HG03066 (cell line): Measurements from ENCODE around the gene ZFP57.

ENCODE experiments used
- ATAC-seq: cut with Tn5 transposase; IDR thresholded peaks from one replicate; pipeline ENCODE4 v1.9.1; 2021; ENCODE audit warnings: low read depth; ENCODE audit not compliant: unreplicated experiment

ZFP57 gene

DNA sequence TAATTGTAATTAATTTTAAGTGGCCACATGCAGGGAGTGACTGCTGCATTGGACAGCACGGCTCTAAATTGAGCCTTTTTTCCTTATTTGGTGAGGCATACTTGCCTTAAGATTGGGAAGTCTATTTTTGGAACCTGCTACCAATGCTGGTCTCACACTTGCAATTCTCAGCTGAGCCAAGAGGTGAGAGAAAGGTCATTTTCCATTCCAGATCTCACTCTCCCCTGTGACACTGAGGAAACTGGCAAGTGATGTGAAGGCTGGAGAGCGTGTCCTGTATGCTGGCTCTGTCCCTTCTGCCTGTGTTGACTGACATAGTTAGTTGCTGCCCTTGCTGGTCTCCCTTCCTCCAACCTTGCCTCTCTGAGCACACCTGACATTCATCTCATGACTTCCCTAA is 24.8 kb downstream of the ZFP57 start:
- ATAC-seq: no peak

GRCh38 chr6:29655658-29656057 is 25.3 kb downstream of the ZFP57 start:
- no peak for ATAC-seq

DNA sequence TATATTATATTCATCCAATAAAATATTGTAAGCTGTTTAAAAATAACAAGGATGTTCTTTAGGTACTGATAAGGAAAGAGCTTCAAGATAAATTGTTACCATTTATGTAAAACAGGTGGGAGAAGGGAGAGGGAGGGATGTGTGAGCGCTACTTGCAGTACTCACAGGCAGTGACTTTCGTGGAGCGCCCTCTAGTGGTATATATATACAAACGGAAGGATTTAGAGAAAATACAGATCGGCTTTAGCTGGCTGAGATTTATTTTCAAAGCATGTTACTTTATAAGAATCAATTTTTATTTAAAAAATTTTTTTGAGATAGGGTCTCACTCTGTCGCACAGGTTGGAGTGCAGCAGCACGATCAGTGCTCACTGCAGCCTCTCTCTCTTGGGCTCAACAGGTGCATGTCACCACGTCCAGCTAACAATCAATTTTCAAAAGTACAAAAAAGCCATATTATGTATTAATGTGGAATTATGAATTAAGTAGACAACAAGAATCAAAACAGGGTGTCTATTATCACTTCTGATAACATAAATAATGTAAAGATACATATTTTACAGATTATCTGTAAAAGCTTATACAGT is 27.4 kb downstream of the ZFP57 start:
- no peak for ATAC-seq

DNA sequence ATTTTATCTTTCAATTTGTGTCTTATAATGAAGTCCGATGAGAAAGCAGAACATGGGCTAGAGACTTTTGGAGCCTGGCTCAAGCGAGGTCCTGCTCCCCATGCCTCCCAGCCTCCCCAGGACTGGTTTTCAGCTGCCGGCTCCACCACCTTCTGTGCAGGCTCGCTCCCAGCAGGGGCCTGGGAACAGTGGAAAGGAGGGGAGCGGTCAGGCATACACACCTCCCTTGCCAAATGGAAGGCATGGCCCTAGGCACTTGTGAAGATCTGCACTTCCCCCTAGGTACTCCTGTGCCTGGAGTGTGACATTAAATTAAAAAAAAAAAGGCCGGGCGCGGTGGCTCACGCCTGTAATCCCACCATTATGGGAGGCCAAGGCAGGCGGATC is 28.8 kb downstream of the ZFP57 start:
- ATAC-seq: no peak

- no peak for ATAC-seq
These were observed 29.3 kb downstream of the ZFP57 start for GRCh38 chr6:29651413-29652197.

- ATAC-seq: peak; percentile 94
These were observed 31.0 kb downstream of the ZFP57 start for GRCh38 chr6:29649701-29650673.

DNA sequence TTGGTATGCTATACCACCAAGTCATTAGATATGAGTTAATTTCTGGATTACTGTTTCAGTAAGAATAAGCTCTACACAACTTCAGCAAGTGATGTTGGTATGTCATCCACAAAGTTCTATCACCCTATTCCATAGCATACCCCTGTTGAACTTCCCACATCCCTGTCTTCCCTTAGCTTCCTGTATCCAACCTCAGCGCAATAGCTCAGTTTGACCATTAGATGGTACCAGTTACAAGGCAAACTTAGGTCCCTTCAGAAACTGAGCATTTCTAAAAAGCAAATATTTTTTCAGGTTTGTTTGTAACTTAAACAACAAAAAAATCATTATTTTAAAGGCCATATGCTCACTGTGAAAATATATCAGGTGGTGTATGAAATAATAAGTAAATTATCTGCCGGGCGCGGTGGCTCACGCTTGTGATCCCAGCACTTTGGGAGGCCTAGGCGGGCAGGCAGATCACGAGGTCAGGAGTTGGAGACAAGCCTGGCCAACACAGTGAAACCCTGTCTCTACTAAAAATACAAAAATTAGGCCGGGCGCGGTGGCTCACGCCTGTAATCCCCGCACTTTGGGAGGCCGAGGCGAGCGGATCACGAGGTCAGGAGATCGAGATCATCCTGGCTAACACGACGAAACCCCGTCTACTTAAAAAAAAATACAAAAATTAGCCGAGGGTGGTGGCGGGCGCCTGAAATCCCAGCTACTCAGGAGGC is 32.9 kb downstream of the ZFP57 start:
- ATAC-seq: no peak

GRCh38 chr6:29641430-29642148 is 39.4 kb downstream of the ZFP57 start:
- ATAC-seq: no peak

DNA sequence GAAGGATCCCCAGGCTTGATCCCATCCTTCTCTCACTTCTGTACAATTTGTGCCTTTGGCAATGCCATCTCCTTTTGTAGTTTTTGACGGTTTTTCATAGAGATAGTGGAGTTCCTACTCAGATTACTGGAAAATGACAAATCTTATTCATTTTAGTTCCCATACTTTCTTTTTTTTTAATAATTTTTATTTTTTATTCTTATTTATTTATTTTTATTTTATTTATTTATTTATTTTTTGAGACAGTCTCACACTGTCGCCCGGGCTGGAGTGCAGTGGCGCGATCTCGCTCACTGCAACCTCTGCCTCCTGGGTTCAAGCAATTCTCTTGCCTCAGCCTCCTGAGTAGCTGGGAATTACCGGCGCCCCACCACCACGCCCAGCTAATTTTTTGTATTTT is 43.7 kb downstream of the ZFP57 start:
- ATAC-seq: no peak

DNA sequence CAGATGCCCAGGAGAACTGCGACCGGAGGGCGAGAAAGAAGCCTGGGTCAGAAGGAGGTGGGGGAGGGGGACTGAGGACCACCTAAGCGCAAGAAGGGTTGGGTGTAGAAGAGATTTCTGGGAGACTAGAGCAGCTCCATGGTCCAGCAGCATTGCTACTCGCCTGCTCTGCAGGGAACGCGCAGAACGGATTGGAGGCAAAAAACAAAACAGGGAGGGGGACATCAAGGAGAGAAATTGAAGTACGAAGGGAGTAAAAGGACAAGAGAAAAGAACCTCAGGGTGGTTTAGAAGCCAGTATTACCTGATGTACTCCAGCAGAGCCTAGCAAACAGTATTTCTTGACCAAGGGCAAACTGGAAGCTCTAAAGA is 47.4 kb downstream of the ZFP57 start:
- no peak for ATAC-seq

DNA sequence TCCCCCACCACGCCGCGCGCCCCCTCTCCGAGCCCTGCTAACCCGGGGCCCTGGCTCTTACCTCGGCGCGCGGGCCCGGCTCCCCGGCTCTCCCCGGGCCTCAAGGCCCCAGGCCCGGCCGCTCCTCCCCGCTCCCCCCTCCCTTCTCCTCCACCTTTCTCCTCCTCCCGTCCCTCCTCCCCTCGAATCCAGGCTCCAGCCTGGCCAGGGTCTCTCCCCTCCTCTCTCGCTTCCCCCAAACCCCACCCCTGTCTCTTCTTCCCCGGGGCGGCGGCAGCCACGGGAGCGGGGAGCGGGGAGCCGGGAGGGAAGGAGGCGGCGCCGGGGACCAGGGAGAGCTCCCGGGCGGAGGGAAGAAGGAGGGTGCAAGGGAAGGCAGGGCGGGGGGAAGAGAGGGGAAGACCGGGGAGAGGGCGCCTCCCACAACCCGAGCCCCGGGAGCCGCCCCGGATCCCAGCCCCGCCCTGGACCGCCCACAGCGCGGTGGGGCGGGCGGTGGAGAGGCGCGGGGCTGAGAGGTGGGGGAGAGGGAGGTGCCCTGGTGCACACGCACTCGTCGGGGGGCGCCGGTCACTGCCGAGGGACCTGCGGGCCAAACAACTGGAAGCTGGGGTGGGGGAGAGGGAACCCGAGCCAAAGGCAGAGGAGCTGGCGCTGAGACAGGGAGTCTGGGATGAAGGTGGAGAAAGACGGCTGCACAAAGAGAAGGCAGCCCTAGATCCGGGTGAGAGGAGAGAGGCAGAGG is 48.0 kb downstream of the ZFP57 start, which contains the start of gene GABBR1:
GABBR1 (minus strand) TSS at position 395 of the 745 bp plus-strand sequence. CDS start 798 bp downstream, outside the sequence.
- no peak for ATAC-seq

DNA sequence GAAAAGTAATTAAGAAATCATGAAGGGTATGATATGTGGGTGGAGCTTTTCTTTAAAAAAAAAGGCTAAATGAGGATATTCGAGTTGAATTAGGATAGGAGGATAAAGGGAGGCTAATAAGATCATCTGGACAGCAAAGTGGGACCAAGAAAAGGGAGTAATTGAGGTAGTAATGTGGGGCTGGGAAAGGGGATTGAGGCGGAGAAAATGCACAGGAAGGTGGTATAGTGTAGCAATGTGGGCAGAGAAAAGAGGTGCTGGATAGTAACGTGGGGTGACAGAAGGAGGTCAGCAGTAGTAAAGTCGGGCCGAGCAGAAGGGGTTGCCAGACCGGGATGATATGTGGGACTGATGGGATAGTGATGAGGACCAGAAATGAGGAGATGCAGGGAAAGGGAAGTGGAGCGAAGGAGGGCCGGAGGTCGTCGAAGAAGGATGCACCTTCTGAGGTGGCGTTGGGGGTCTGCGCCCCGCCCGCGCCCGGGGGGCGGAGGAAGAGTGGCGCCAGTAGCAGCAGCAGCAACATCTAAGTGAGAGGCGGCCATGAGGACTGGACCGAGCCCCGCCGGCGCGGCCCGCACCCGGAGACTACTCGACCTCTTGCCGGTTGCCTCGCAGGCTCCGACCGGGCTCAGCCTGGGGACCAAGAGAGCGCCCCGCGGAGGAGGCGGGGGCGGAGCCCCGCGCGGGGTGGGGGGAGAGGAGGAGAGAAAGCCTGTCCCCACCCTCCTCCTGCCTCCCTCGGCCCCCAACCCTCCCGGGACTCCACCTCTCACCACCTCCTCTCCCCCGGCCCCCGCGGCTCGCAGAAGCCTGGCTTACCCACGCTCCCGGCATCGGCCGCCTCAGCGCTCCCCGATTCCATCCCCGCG is 48.9 kb downstream of the ZFP57 start:
- ATAC-seq: no peak

DNA sequence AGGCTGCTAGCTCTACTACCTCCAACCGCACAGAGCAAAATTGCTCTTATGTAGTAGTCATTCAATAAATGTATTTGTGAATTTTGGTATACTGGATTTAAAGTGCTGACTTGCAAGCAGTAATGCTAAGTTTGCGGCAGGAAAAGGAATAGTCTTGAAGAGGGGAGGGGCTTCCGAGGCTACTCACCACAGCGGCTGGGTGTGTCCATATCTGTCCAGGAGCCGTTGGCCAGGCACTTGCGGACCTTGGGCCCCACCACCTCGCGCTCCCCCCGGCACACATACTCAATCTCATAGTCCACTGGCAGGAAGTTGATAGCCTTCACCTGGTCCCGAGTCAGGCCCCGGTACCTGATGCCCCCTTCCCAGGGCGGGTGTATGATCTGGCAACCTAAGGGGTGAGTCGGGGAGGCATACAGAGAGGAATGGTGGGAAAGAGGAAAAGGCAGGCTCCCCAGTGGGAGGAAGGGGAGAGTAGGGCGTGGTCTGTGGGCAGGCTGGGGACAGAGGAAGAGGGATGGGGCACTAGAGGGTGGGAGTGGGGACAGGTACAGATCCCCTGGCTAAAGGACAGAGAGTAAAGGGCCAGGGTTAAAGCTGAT is 49.6 kb downstream of the ZFP57 start:
- no peak for ATAC-seq

DNA sequence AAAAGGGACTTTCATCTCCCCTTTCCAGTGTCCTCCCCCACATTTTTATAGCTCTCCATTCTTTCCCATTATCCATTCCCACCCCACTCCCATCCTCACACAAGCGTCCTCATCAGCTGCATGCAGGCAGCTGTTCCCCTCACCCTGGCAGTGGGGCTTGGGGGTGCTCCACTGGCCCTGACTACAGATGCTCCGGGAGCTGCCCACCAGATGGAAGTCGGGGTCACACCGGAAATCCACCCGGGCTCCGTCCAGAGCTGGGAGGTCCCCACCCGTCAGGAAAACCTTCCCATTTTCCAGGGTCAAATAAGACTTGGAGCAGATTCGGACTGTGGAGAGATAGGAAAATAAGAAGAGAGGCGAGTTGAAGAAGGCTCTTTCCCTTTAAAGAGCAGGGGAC is 50.6 kb downstream of the ZFP57 start:
- no peak for ATAC-seq

DNA sequence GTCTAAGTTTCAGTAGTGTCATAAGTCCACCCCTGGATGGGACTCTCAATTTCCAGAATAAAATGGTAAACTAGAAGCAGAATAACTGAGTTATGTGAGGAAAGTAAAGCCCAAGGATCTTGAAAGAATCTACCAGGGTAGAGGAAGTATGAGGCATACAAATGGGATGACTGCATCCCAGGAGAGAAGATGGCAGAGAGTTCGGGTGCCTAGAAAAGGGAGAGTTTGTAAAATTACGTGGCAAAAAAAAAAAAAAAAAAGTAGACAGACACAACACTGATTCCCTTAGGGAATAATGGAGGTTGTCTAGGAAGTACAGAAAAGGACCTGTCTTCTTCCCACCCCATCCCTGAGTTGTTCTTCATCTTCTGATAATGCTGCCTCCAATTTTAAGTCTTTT is 51.4 kb downstream of the ZFP57 start:
- no peak for ATAC-seq

DNA sequence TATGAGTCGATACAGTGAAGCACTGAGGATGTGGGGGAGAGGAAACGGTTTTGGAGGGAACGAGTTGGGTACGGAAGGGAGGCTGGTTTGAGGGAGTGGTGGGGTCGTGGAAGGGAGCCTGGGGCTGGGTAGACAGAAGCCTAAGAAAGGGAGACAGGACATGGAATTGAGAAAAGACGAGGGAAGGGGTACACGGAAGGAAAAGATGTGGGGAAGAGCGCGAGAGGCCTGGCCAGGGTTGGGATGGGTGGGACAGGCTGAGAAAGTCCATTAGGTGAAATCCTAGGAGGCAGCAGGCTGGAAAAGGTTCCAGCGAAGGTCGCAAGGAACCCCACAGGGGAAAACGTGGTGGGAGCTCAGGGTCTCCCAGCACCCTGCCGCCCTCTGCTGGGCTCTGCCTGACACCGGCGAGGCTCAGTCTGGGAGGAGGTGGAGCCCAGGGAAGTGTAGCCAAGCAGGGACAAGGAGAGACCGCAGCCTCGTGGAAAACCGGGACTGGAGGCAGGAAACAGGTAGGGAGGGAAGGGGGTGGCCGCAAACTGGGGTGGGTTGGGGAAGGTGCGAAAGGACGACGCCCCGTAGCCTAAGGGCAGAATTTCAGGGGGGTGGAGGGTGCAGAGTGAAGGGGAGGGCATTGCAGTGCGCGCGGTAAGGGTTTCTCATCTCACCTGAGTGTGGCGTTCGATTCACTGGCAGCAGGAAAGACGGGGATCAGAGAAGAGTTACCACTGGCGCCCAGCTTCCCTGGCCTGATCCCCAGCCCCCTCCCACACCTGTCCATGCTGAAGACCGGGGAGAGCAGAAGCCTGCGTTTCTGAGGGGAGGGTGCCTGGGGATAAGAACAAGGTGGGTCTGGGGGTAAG is 52.3 kb downstream of the ZFP57 start:
- no peak for ATAC-seq
